HepG2 (cell line): ENCODE results near the gene HCFC2. TPM values are rescaled to one million over a fixed set of nuclear protein-coding genes. Genes with fewer than 3 reads are reported as not detected.

ENCODE experiments used
- DNMT3B ChIP-seq: conservative IDR thresholded peaks from 2 replicates; pipeline ENCODE4 v1.6.1; 2016; ENCODE audit warnings: missing biosample characterization, control low read depth
- GATAD1 ChIP-seq: IDR thresholded peaks from 2 replicates; pipeline ENCODE4 v1.6.1; 2016; ENCODE audit warnings: missing genetic modification reagents, missing compliant biosample characterization
- HHEX ChIP-seq: IDR thresholded peaks from 2 replicates; pipeline ENCODE4 v1.6.1; 2016; ENCODE audit warnings: control low read depth
- MLLT10 ChIP-seq: sonication (generic); formaldehyde crosslinking; IDR thresholded peaks from 2 replicates; pipeline ENCODE4 v1.4.0; 2020; ENCODE audit warnings: missing genetic modification reagents
- NKX3-1 ChIP-seq: sonication (generic); formaldehyde crosslinking; IDR thresholded peaks from 2 replicates; pipeline ENCODE4 v1.5.0; 2020; ENCODE audit warnings: missing genetic modification reagents
- NR3C1 ChIP-seq: sonication (generic); formaldehyde crosslinking; IDR thresholded peaks from 2 replicates; pipeline ENCODE4 v1.4.0; 2020; ENCODE audit warnings: missing genetic modification reagents
- SALL1 ChIP-seq: sonication (generic); formaldehyde crosslinking; IDR thresholded peaks from 2 replicates; pipeline ENCODE4 v1.8.0; 2022; ENCODE audit warnings: mild to moderate bottlenecking, missing genetic modification reagents
- SMC3 ChIP-seq: IDR thresholded peaks from 2 replicates; pipeline ENCODE4 v1.6.1; 2011; ENCODE audit warnings: low read length, improper control_type of control experiment
- SOX6 ChIP-seq, 2 experiments: fragments of 450-650 bp in 1 of 2; sonication (generic) in 1 of 2; formaldehyde crosslinking in 1 of 2; IDR thresholded peaks; 2 replicates each; pipeline versions ENCODE4 v1.4.0 to v1.6.1; 2017 to 2020; ENCODE audit warnings: antibody characterized with exemption in 1 of 2, mild to moderate bottlenecking in 1 of 2, missing genetic modification reagents in 1 of 2
- TAF1 ChIP-seq: sonication (generic); formaldehyde crosslinking; IDR thresholded peaks from 2 replicates; pipeline ENCODE4 v1.4.0; 2020; ENCODE audit warnings: missing genetic modification reagents
- TGIF2 ChIP-seq: IDR thresholded peaks from 2 replicates; pipeline ENCODE4 v1.6.1; 2016; ENCODE audit warnings: control low read depth, missing compliant biosample characterization
- ZFP62 ChIP-seq: sonication (generic); formaldehyde crosslinking; IDR thresholded peaks from 2 replicates; pipeline ENCODE4 v1.4.0; 2020; ENCODE audit warnings: missing genetic modification reagents
- ZNF142 ChIP-seq: sonication (generic); formaldehyde crosslinking; IDR thresholded peaks from 2 replicates; pipeline ENCODE4 v1.4.0; 2020; ENCODE audit warnings: missing genetic modification reagents
- ZNF160 ChIP-seq: sonication (generic); formaldehyde crosslinking; IDR thresholded peaks from 2 replicates; pipeline ENCODE4 v1.8.0; 2022; ENCODE audit warnings: mild to moderate bottlenecking, inconsistent platforms, missing genetic modification reagents
- ZNF280B ChIP-seq: sonication (generic); formaldehyde crosslinking; IDR thresholded peaks from 2 replicates; pipeline ENCODE4 v1.5.0; 2020; ENCODE audit warnings: missing genetic modification reagents, mild to moderate bottlenecking, borderline replicate concordance
- ZNF281 ChIP-seq: sonication (generic); formaldehyde crosslinking; IDR thresholded peaks from 2 replicates; pipeline ENCODE4 v1.4.0; 2020; ENCODE audit warnings: missing genetic modification reagents, borderline replicate concordance
- ZNF777 ChIP-seq: sonication (generic); formaldehyde crosslinking; IDR thresholded peaks from 2 replicates; pipeline ENCODE4 v1.4.0; 2020; ENCODE audit warnings: missing genetic modification reagents
- ZSCAN29 ChIP-seq: sonication (generic); formaldehyde crosslinking; conservative IDR thresholded peaks from 2 replicates; pipeline ENCODE4 v1.4.0; 2020; ENCODE audit warnings: mild to moderate bottlenecking, missing genetic modification reagents
- polyA plus RNA-seq, 8 experiments: library from polyadenylated mRNA; depleted of rRNA in 3 of 8; stranded (reverse) in 7 of 8; unstranded in 1 of 8; fragments of >200 nt; fragmentation: Illumina TruSeq in 4 of 8; extraction: Trizol in 4 of 8; gene quantifications; 2 replicates each; pipeline versions ENCODE4 v1.2.1 to v1.2.3, GENCODE V29; 2011 to 2016; ENCODE audit warnings: low read depth in 4 of 8, missing spikeins in 1 of 8, mixed read lengths in 1 of 8; ENCODE audit not compliant: insufficient read depth in 1 of 8
- total RNA-seq, 5 experiments: library from RNA; depleted of rRNA; stranded (reverse); fragments of >200 nt; fragmentation: Illumina TruSeq; extraction: Trizol; gene quantifications; 2 replicates each; pipeline ENCODE4 v1.2.3, GENCODE V29; 2016; ENCODE audit warnings: low read depth in 1 of 5
- TF ChIP-seq, protein P1 (sequence below): IDR thresholded peaks from 2 replicates; pipeline ENCODE4 v1.6.1; 2018; ENCODE audit warnings: missing genetic modification reagents, mild to moderate bottlenecking, missing compliant biosample characterization

The HCFC2 gene
- total and polyA plus RNA-seq, 2 of the 13 experiments (the other 11 are each of a cell fraction or from before 2014, with no cell fraction given) = 3.7 to 4.9 TPM

- TF ChIP-seq DNMT3B (CRISPR knock-in tag) (no peak), ZNF142 (CRISPR knock-in tag) (peak; percentile 30; the same call in 1 of the 2 replicates), ZSCAN29 (CRISPR knock-in tag) (no peak), ZNF777 (CRISPR knock-in tag) (peak; percentile 54), GATAD1 (CRISPR knock-in tag) (peak; percentile 88), NKX3-1 (CRISPR knock-in tag) (no peak), ZNF281 (CRISPR knock-in tag) (peak; percentile 89), SALL1 (CRISPR knock-in tag) (peak; percentile 69), ZNF280B (CRISPR knock-in tag) (peak; percentile 9; the same call in 1 of the 2 replicates), ZFP62 (CRISPR knock-in tag) (no peak), HHEX (CRISPR knock-in tag) (no peak), TGIF2 (CRISPR knock-in tag) (peak; percentile 90), NR3C1 (CRISPR knock-in tag) (no peak), MLLT10 (no peak), SMC3 (no peak), TAF1 (CRISPR knock-in tag) (peak; percentile 83; the same call in 1 of the 2 replicates), SOX6 (IDR thresholded peaks at IDR 0.05) (no peak), SOX6 (CRISPR knock-in tag; IDR thresholded peaks at IDR 0.05) (peak; percentile 58), ZNF160 (CRISPR knock-in tag) (no peak)
- TF ChIP-seq, protein P1, sequence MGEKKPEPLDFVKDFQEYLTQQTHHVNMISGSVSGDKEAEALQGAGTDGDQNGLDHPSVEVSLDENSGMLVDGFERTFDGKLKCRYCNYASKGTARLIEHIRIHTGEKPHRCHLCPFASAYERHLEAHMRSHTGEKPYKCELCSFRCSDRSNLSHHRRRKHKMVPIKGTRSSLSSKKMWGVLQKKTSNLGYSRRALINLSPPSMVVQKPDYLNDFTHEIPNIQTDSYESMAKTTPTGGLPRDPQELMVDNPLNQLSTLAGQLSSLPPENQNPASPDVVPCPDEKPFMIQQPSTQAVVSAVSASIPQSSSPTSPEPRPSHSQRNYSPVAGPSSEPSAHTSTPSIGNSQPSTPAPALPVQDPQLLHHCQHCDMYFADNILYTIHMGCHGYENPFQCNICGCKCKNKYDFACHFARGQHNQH = no peak; the same call in 1 of the 2 replicates
Observed at GRCh38 chr12:104064031-104064841, at the start of gene HCFC2 (continued).
